ENCODE results near the gene PER3.
"Not testable (repeated sequence)": the region's sequence is repeated elsewhere in the genome, so short reads cannot be mapped to it uniquely, and the experiment has no call there.

Gene PER3

GRCh38 chr1:7771823-7772299, 12.2 kb upstream of the PER3 start:
- peak overlapping the region; percentile 67 to 99 (median 92) for H3K27ac ChIP-seq

GRCh38 chr1:7777591-7777990, 6.5 kb upstream of the PER3 start:
- Histone ChIP-seq H3K27ac (no peak overlapping the region), H3K4me3 (no peak overlapping the region)

More at GRCh38 chr1:7771823-7772299, 12.2 kb upstream of the PER3 start:
- H3K4me3 ChIP-seq: peak overlapping the region; percentile 67 to 100 (median 88)

- no peak overlapping the region for H3K4me3 ChIP-seq
- H3K27ac ChIP-seq: no peak overlapping the region
Measured at GRCh38 chr1:7778133-7778628, 5.9 kb upstream of the PER3 start.

GRCh38 chr1:7780976-7781375, 3.1 kb upstream of the PER3 start:
- Histone ChIP-seq H3K27ac (no peak overlapping the region), H3K4me3 (no peak overlapping the region)

- Histone ChIP-seq H3K27ac (peak overlapping the region in 3 of 21 experiments; percentile 8 to 88 (median 42)), H3K4me3 (no peak overlapping the region)
Measured at GRCh38 chr1:7781501-7781900, 2.6 kb upstream of the PER3 start.

GRCh38 chr1:7781923-7782495, 2.1 kb upstream of the PER3 start:
- H3K27ac ChIP-seq: peak overlapping the region in 8 of 21 experiments; percentile 10 to 88 (median 60)

GRCh38 chr1:7783178-7783711, 846 bp upstream of the PER3 start:
- H3K4me3 ChIP-seq: peak overlapping the region; percentile 48 to 78 (median 62)
- H3K27ac ChIP-seq: peak overlapping the region; percentile 41 to 99 (median 82)

More at GRCh38 chr1:7781923-7782495, 2.1 kb upstream of the PER3 start:
- peak overlapping the region in 1 of 7 experiments; percentile 6 for H3K4me3 ChIP-seq

- H3K4me3 ChIP-seq: peak overlapping the region; percentile 48 to 78 (median 68)
- peak overlapping the region; percentile 69 to 99 (median 91) for H3K27ac ChIP-seq
Measured at GRCh38 chr1:7784492-7785071, 491 bp downstream of the PER3 start.

- peak overlapping the region in 15 of 21 experiments; percentile 87 to 99 (median 93) for H3K27ac ChIP-seq
- H3K4me3 ChIP-seq: peak overlapping the region; percentile 48 to 78 (median 68)
Measured at GRCh38 chr1:7785108-7785507, 1.0 kb downstream of the PER3 start.

- H3K27ac ChIP-seq: no peak overlapping the region
- H3K4me3 ChIP-seq: no peak overlapping the region
Measured at GRCh38 chr1:7786795-7787194, 2.7 kb downstream of the PER3 start.

GRCh38 chr1:7789828-7790227, 5.7 kb downstream of the PER3 start:
- Histone ChIP-seq H3K27ac (no peak overlapping the region), H3K4me3 (no peak overlapping the region)

- H3K4me3 ChIP-seq, H3K27ac ChIP-seq: not testable (repeated sequence)
Measured at GRCh38 chr1:7791027-7791426, 6.9 kb downstream of the PER3 start.

GRCh38 chr1:7795406-7795805, 11.3 kb downstream of the PER3 start:
- H3K4me3 ChIP-seq: no peak overlapping the region
- H3K27ac ChIP-seq: no peak overlapping the region

GRCh38 chr1:7805460-7805859, 21.4 kb downstream of the PER3 start:
- no peak overlapping the region for H3K27ac ChIP-seq
- no peak overlapping the region for H3K4me3 ChIP-seq

- no peak overlapping the region for H3K27ac ChIP-seq
- no peak overlapping the region for H3K4me3 ChIP-seq
Measured at GRCh38 chr1:7808253-7808844, 24.3 kb downstream of the PER3 start.

- Histone ChIP-seq H3K27ac (no peak overlapping the region), H3K4me3 (no peak overlapping the region)
Measured at GRCh38 chr1:7809742-7810141, 25.7 kb downstream of the PER3 start.

GRCh38 chr1:7810395-7810794, 26.3 kb downstream of the PER3 start:
- H3K4me3 ChIP-seq: no peak overlapping the region
- no peak overlapping the region for H3K27ac ChIP-seq

- no peak overlapping the region for H3K27ac ChIP-seq
- H3K4me3 ChIP-seq: no peak overlapping the region
Measured at GRCh38 chr1:7811476-7811875, 27.4 kb downstream of the PER3 start.

GRCh38 chr1:7813677-7814373, 29.7 kb downstream of the PER3 start:
- Histone ChIP-seq H3K4me3 (no peak overlapping the region), H3K27ac (no peak overlapping the region)

- H3K4me3 ChIP-seq: no peak overlapping the region
Measured at GRCh38 chr1:7821282-7821681, 37.2 kb downstream of the PER3 start.

More at GRCh38 chr1:7821282-7821681, 37.2 kb downstream of the PER3 start:
- H3K27ac ChIP-seq: no peak overlapping the region

Measured in skin epidermis (tissue), 12 donors.